Measurements from ENCODE around the gene PLCL2. TPM values are rescaled to one million over a fixed set of nuclear protein-coding genes. Genes with fewer than 3 reads are reported as not detected.

Gene PLCL2
- total RNA-seq, 1 donor from 2014 or later = 4.8 TPM

DNA sequence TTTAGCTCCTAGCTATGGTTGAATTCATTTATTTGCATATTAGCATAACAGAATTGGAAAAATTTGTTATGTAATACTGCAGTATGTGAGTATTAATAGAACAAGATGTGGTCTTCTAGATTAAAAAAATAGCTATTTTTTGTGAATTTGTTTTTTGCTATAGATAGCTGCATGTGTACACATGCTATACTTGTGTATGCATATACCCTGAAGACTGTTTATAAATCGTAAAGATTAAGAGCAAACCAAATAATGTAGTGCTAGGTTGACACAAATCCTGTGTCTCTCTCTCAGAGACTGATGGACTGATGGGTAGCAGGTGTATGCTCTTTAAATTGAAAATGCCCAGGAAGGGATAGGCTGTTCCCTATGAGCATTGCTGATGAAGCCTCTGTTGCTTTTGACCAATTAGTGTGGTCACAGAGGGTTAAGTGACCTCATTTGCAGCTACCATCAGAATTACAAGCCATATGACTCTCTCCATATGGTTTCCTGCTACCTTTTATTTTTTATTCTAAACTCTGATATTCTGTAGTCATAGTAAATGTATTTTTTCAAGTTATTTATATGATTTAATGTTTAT is 9.0 kb downstream of the PLCL2 start:
- no peak for DNase-seq (ENCODE audit: low read depth)

DNA sequence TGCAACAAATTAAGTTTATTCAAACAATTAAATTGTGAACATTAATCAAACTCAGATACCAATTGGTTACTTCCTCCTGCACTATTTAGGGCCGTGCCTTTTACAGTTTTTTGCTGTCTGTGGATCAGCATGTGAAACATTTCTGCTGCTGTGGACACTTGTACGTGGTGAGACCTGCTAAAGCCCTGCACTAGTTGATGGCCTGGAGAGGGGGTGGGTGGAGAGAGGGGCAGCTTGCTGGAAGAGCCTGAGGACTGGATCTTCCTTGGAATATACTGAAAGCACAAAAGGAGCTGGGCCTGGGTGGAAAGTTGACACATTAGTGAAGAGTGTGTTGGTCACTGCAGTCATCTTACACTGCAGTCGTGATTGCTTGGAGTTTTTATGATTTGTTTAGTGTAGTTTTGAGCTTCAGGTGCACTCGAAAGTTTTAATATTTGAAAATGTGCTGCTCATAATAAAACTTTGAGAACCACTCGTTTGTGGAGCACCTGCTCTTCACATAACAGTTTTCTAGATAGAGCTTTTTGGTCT is 11.4 kb downstream of the PLCL2 start:
- DNase-seq (ENCODE audit: low read depth) = no peak

DNA sequence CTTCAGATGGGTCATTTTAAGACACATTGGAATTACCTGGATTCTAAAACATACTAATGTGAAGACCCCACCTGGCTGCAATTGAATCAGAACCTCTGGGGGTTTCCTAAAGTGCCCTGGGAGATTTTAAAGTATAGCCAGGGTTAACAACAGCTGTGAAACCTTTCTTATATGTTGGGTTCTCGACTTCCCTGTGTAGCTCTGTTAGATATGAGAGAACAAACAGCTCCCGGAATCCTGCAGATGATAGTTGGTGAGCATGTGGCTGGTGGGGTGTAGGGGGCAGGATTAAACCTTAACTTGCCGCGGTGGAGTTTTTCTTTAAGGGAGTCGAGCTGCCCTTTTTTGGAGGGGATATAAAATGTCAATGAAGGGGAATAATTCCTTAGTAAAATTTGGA is 12.1 kb downstream of the PLCL2 start:
- no peak for DNase-seq (ENCODE audit: low read depth)

DNA sequence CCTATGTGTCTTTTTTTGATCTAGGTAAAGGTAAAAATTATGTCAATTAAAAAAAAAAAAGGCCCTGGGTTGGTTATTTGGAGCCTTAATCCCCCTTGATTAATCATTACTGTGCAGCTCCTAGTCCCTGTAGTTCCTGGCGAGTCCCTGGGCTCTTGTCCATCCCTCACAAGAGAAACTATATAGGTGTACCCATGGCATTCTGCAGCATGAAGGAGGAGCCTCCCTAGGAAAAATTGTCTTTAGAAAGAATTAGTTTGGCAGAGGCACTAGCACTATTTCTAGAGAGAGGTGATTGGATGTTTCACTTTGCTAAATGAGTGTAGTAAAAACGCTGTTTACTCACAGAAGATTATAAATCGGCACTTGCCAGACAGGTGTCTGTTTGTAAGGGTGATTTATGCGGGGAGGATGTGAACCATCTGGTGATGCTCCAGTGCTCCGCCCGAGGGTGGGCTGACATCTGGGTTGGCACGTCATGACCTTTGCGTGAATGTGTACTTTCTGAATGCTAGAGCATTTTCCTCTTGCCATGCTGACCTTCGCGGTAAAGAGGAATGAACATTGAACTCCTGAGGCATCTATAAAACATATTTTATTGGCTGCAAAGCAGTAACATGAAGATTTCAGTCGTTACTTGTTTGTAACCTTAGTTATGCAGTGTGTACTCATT is 12.6 kb downstream of the PLCL2 start:
- peak; percentile 52 for DNase-seq (ENCODE audit: low read depth)

DNA sequence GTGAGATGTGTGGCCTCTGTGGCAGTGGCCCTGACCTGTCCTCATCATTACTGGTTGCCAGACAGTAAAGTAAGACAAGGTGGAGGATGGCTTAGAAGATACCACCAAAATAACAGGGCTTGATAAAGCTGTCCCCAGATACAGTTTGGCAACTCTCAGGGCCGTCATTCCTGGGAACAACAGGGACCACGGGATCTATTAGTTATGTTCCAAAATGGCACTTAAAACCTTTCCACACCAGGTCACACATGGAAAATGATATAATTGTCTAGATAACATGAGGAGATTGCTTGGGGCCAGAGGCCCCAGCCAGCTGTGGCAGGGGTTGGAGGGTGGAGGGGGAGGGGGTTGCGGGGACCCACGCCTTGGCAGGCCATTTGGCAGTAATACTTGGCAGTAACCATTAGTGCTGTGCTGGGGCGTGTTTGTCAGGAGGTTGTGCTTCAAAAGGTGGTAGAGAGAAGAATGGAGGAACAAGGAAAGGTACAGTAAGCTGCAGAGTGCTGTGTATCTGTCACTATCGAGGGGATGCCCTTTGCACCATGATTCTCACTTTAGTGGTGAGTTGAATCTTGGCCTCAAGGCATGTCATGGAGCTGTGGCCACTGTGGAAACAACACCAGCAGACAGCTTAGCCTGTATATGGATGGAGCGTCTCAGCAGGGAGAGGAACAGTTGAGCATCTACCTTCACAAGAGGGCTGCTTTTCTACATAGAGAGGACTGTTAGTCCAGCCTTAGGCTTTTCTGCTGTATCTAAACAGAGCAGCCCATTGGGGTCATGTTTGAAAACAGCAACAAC is 14.0 kb downstream of the PLCL2 start:
- no peak for DNase-seq (ENCODE audit: low read depth)

DNA sequence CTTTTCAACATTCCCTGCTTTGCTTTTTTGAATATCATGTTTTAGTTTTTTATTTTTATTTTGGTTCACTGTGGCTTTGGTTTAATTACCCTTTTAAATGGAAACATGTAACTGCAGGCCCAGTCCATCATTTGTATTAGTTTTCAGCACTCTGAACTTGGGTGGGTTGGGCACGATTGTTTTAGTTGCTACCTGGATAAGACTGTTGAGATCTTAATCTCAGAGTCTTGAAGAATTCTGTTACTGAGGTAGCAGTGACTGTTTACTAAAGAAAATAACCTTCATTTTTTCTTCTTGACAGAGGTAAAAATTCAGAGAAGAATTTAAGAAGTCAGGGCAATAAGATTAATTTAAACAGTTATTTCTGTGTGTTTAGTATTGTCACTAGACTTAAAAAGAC is 15.2 kb downstream of the PLCL2 start:
- no peak for DNase-seq (ENCODE audit: low read depth)

DNA sequence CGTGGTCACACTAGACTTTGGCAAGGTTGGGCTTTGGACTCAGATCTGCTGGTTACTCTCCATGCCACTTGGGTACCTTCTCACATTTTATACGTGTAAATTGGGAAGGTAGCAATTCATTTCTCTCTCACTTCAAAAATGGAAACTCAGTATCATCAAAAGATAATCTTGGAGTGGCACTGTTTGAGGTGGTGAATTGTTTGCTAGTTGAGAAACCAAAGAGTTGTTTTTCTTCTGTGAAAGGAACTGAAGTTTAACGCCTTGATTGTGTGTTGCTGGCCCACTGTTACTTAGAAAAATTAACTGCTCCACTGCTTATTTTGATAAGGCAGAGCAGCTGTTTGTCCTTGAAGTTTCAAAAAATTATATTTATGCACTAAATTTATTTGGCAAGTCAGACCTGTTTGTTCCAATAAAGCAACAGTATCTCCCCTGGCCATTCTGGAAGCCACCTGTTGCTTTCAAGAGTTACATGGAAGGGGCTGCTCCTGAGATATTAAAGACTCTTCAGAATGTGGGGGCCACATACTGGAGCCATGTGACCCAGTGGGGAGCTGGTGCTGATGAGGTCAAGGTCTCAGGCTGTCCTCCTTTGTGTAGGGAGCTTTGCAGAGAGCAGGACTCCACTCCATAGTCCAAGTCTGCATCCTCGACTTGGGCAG is 16.2 kb downstream of the PLCL2 start:
- DNase-seq (ENCODE audit: low read depth) = no peak

DNA sequence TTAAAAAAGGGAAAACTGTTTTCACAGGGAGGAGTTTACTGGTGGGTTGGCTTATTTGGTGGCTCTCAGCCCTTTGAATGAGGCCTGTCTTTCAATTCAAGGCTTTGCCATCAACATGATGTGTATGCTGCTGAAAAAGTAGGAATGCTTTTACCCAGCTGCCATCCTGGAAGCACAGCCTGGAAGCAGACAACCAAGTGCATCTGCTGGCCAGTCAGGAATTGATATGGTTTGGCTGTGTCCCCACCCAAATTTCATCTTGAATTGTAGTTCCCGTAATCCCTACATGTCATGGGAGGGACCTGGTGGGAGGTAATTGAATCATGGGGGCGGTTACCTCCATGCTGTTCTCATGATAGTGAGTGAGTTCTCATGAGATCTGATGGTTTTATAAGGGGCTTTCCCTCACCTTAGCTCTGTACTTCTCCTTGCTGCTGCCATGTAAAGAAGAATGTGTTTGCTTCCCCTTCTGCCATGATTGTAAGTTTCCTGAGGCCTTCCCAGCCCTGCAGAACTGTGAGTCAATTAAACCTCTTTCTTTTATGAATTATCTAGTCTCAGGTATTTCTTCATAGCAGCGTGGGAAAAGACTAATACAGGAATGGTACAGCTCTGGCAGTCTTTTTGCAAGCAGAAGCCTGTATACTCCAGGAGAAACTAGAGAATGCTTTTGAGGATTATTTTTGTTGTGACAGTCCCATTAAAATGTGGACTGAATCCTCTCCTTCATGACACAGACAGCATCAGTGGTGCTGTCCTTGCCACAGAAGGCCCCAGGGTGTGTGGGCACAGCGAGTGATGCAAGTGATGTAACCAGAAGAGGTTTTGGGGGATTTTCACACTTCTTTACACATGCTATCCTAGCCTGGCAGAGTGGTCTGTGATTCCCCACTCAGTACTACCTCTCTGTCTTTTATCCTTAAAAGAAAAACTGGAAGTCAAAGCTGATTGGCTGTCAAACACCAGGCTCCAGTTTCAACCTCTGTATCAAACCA is 20.0 kb downstream of the PLCL2 start:
- no peak for DNase-seq (ENCODE audit: low read depth)

DNA sequence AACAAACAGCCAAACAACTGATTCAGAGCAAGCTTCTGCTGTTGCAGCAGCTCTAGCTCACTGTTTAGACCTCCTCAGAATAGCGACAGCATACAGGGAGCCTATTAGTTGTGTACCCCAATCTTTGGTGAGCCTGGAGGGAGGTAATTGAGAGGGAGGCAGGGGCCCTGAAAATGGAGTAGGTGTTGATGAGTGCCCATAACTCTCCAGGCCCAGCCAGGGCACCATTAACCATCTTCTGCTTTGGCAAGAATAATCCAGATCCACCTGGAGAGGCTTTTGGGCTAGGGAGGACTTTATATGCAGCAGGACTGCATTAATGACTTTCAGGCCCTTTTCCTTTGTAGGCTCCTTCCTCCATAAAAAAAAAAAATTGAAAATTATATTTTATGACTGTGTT is 20.9 kb downstream of the PLCL2 start:
- DNase-seq (ENCODE audit: low read depth) = no peak

DNA sequence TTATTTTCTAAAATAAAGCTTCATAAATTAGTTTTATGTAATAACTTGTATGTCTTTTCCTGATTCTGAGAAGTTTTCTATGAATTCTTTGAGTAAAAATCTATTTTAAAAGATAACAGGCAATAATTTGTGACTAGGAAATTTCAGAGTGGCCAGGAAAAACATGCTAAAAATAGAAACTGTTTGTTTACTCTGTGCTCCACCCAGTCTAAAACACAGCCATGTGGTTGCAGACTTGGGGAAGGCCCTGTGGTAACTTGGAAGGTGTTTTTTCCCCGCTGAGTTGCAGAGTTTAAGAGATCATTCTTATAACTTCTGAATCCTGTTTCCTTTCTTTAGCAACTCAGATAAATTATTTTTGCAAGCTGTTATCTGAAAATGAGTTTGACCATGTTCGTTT is 21.9 kb downstream of the PLCL2 start:
- peak; percentile 64 for DNase-seq (ENCODE audit: low read depth)

DNA sequence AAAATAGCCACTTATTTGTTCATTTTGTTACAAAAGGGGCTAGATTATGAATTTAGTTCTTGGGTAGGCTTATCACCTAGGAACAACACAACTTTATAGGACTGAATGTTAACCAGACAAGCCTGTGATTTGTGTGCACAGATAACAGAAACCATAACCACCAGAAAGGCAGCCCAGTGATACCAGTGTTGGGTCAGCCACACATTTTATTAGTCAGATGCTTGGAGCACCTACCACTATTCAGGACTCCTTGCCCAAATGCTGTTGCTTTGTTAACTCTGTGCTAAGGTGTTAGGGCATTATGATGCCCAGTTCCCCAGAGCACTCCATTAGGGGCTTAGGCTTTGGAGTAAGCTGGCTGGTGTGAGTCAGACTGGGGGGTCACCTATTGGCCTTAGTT is 22.5 kb downstream of the PLCL2 start:
- no peak for DNase-seq (ENCODE audit: low read depth)

DNA sequence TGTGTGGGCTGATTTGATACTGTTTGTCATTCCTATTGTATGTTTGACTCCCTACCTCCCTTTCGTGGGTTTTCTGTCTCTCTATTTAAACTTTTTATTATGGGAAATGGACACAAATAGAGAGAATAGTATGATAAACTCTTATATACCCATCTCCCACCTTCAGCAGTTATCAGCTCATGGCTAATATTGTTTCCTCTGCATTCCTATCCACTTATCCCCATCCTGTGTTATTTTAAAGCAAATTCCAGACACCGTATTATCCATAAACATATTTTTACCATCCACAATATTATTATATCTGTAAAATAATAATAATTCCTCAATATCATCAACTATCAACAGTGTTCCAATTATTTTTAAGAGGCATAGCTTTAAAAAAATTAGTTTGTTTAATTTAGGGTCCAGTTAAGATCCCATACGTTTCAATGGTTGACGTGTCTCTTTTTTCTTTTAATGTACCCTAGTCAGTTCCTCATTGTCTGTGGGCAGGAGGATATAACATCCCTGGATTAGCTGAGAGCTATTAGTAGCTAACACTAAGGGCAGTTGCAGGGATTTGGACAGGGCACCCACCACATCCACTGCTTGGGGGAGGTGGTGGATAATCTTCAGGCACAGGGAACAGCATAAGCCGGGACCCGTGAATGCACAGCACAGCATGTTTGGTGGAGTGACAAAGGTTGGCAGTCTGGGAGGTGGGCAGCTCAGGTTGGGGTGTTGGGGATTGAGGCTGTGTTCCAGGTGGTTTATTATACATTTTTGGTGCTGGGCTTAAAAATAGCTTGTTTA is 23.5 kb downstream of the PLCL2 start:
- DNase-seq (ENCODE audit: low read depth) = no peak

DNA sequence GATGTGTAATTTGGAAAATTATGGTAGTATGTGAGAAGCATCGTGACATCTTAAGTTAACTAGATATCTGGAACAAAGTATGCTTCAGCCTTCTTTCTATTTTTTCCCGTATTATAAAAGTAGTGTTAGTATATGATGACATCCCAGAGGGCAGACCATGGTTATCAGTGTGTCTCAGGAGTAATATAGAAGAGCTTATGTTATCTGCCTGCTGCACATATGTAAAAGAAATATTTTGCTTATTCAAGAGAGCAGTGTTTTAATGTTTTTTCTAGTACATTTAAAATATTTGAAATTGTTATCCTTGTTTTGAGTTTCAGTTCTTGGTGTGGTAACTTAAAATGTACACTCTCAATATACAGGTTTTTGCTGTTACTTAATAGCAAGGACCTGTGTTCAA is 24.1 kb downstream of the PLCL2 start:
- no peak for DNase-seq (ENCODE audit: low read depth)

DNA sequence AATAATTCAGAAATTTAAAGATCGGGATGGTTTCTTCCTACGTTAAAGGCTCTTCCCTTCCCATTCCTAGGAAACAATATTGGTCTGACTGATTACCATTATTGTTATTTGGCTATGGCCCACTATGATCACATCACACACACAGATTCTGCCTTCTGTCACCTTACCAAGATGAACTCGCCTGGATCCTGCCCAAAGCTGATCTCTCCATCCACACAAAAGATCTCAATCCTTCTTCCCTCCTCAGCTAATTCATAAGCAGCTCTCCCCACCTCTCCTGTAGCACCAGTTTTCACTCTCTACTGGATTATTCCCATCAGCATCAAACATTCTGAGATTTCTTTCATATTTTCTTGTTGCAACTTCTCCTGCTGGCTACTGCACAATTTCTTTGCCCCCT is 25.0 kb downstream of the PLCL2 start:
- DNase-seq (ENCODE audit: low read depth) = no peak

DNA sequence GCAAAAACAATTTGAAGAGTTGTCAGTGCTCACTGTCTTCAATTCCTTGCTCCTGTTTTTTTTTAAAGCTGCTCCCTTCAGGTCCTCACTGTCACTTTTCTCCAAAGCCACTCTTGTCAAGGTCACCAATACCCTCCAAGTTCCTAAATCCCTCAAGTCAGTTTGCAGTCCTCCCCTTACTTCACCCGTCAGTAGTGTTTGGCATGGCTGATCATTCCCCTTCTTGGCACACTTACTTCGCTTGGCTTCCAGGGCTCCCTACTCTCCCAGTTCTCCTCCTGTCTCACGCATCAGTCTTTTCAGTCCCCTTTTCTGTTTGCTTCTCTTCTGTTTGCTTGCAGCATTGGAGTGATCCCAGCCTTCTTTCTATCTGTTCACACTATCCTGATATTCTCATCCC is 25.5 kb downstream of the PLCL2 start:
- no peak for DNase-seq (ENCODE audit: low read depth)

DNA sequence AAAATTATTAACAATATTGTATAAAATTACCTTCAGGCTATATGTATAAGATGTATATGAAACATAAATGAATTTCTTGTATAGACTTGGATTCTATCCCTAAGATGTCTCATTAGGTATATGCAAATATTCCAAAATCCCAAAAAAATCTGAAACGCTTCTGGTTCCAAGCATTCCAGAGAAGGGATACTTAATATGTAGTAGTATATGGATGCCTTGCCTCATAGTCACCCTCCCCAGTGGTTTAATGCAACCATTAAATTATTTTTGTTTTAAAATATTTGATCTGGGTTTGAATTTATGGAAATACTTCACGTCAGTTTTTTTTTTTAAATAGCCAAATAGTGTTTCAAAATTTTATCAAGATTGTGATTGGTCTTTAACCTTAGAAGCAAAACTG is 27.2 kb downstream of the PLCL2 start:
- DNase-seq (ENCODE audit: low read depth) = no peak

DNA sequence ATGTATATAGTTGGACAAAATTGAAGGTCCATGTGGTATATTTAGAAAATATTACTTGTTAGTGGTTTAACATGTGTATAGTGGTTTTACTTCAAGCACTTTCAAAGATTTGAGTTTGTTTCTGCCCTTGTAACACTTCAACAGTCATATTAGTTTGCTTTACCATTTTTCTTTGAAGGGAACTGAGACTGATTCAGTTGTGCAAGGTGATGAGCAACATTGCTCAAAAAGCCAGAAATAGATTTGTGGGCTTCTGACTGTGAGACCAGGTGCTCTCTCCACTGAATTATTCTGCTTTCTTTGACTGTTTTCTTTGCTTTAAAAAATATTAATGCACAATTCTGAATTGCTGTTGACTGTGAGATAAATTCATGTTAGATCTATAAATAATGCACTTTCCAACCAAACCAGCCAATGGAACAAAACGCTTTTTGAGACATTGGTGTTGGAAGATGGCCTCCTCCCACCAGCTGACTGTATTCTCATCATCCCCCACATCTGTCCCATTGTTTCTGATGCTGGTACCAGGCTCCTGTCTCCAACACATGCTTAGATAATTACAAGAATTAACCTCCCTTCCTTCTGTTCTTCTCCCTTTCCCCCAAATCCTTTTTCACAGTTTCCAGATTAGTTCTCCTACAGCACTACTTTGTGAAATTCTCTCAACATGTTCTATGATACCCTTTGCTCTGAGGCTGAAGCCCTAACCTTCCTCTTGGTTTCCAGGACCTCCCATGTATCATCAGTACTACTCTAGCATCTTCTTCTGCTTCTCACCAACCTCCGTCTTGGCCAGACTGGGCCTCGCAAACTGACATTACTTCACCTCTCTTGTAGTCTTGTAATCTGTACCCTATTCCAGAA is 27.9 kb downstream of the PLCL2 start:
- DNase-seq (ENCODE audit: low read depth) = no peak

DNA sequence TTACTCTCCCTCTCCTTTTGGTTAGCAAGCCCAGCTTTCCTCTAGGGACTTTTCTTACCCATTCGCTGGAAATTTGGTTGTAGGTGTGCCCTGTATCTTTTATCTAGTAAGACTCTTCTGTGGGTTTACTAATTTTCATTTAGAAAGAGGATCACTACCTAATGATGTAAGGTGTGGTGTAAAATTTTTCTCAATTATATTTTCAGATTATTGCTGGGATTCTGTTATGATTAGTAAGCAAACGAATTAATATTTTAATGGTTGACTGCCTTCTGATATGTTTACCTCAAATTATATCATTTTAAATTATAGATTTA is 28.5 kb downstream of the PLCL2 start:
- no peak for DNase-seq (ENCODE audit: low read depth)

DNA sequence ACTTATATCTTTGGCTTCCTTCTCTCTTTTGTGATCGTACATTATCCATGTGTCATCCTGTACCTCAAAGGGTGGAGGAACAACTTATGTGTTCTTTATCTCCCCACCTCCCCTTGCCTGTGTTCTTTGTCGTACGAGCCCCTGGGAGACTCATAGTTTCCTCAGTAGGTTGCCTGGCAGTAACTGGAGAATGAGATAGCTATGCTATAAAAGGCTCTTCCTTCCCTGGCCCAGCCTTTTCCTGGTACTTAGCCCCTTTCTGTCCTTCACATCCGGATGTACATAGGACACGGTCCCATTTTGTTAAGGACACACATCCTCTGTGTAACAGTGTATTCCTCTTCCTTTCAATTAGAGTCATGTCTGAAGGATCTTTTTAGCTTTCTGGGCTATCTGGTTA is 32.1 kb downstream of the PLCL2 start:
- no peak for DNase-seq (ENCODE audit: low read depth)

All from renal cortical epithelial cell (primary cell).